Lower leg skin (tissue), 4 donors: ENCODE results near the gene RAF1. TPM values are rescaled to one million over a fixed set of nuclear protein-coding genes. Genes with fewer than 3 reads are reported as not detected.

Experiments used
- DNase-seq, 2 donors: peaks; one replicate each; pipeline ENCODE4 v3.0.0-alpha.2; 2019; ENCODE audit warnings: low spot score in 2 of 2
- H3K4me3 ChIP-seq: fragments of 200-600 bp; sonication (generic); 2 replicates; pipeline ENCODE4 v1.5.1; 2017; ENCODE audit warnings: mild to moderate bottlenecking, low read depth; ENCODE audit not compliant: poor library complexity, severe bottlenecking
- CTCF ChIP-seq, 3 donors: fragments of 450-650 bp; IDR thresholded peaks; one replicate each; pipeline ENCODE4 v1.5.1; 2016; ENCODE audit warnings: antibody characterized with exemption in 3 of 3, mild to moderate bottlenecking in 3 of 3, moderate library complexity in 2 of 3
- POLR2A ChIP-seq, 2 donors: fragments of 450-650 bp; IDR thresholded peaks; one replicate each; pipeline ENCODE4 v1.6.1; 2016 to 2017; ENCODE audit warnings: antibody characterized with exemption in 2 of 2, mild to moderate bottlenecking in 1 of 2, moderate library complexity in 1 of 2
- WGBS, 2 donors: methylation state at CpG; one replicate each; pipeline ENCODE4 v1.1.5; 2018; 5-methylcytosine and 5-hydroxymethylcytosine counted together
- intact Hi-C: fragments of 100-400 bp; cut with DNase I; formaldehyde crosslinking; loops from one replicate; pipeline ENCODE4 v1.15.0; 2023; ENCODE audit warnings: low total_unique reads
- total RNA-seq, 4 donors: library from RNA; depleted of rRNA; stranded (reverse); fragments of >200 nt; gene quantifications; one replicate each; pipeline ENCODE4 v1.1.0, GENCODE V29; 2016

RAF1 gene
- total RNA-seq, 4 donors from 2014 or later: 126 to 140 (median 131) TPM

GRCh38 chr3:12591456-12591855 is 72.5 kb downstream of the RAF1 start:
- no peak for TF ChIP-seq CTCF (IDR thresholded peaks at IDR 0.05)
- TF ChIP-seq POLR2A (IDR thresholded peaks at IDR 0.05): no peak
- DNase-seq: no peak

GRCh38 chr3:12590096-12590495 is 73.8 kb downstream of the RAF1 start:
- TF ChIP-seq CTCF (IDR thresholded peaks at IDR 0.05) (no peak), POLR2A (IDR thresholded peaks at IDR 0.05) (no peak)
- 94 to 95% methylated on average over 4 of the region's 4 CpGs for WGBS, 2 donors
- no peak overlapping the region for H3K4me3 ChIP-seq
- DNase-seq: no peak
- intact Hi-C loops: no loop called here

More at GRCh38 chr3:12591456-12591855, 72.5 kb downstream of the RAF1 start:
- intact Hi-C loops: no loop called here
- H3K4me3 ChIP-seq: no peak overlapping the region
- 98% methylated on average over 6 of the region's 6 CpGs for WGBS, 2 donors

DNA sequence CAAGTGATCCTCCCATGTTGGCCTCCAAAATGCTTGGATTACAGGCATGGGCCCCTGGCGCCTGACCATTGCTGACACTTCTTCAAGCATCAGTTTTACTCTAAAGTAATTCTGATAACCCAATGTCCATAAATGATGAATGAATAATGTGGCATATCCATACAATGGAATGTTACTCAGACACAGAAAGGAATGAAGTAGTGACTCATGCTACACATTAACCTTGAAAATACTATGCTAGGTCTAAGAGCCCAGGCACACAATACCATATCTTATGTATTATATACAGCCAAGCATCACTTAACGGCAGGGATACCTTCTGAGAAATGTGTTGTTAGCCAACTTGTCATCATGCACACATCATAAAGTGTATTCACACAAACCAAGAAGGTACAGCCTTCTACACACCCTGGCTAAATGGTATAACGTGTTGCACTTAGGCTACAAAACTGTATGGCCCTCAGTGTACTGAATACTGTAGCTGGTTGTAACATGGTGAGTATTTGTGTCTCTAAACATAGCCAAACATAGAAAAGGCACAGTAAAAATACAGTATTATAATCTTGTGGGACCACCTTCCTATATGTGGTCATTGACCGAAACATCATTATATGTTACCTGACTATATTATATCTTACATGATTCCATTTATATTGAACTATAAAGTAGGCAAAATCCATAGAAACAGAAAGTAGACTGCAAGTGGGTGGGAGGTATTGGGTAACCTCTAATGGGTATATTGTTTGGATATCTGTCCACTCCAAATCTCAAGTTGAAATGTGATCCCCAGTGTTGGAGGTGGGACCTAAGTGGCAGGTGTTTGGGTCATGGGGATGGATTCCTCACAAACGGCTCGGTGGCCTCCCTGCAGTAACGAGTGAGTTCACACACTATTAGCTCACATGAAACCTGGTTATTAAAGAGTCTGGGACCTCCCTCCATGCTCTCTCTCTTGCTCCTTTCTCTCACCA is 75.6 kb downstream of the RAF1 start:
- intact Hi-C loops: no loop called here
- WGBS, 2 donors: 81 to 86% methylated on average over 7 of the region's 7 CpGs
- no peak for TF ChIP-seq CTCF (IDR thresholded peaks at IDR 0.05)
- TF ChIP-seq POLR2A (IDR thresholded peaks at IDR 0.05): no peak
- no peak for DNase-seq
- no peak overlapping the region for H3K4me3 ChIP-seq

- intact Hi-C loops: no loop called here
- no peak for TF ChIP-seq POLR2A (IDR thresholded peaks at IDR 0.05)
- no peak for TF ChIP-seq CTCF (IDR thresholded peaks at IDR 0.05)
- 86 to 92% methylated on average over 3 of the region's 3 CpGs for WGBS, 2 donors
- H3K4me3 ChIP-seq: no peak overlapping the region
- no peak for DNase-seq
Observed at GRCh38 chr3:12586403-12586802, 77.5 kb downstream of the RAF1 start.

DNA sequence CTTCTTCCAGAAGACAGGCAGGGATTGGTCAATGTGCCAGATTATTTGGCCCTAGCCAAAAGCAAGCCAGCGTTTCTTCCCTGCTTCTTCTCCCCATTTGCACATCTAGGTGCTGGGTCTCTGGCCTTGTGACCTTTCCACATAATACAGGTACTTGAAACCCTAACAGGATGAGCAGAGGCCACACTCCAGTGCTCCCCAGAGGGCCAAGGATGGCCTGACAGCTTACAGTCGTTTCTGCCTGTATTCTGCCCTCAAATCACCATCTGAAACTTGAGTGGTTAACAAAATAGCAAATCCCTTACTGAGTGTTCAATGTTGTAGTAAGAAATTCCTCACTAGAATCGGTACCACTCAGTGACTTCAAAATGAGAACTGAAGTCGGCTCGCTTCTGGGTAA is 77.9 kb downstream of the RAF1 start:
- WGBS, 2 donors: 73 to 78% methylated on average over 5 of the region's 5 CpGs

More for the DNA sequence above, 77.9 kb downstream of the RAF1 start:
- TF ChIP-seq POLR2A (IDR thresholded peaks at IDR 0.05): no peak
- no peak for TF ChIP-seq CTCF (IDR thresholded peaks at IDR 0.05)
- intact Hi-C loops: no loop called here
- H3K4me3 ChIP-seq: no peak overlapping the region
- DNase-seq: no peak
